SU-DHL-6 (cell line): ENCODE data around the gene SPOCD1.

Source experiments
- CTCF ChIP-seq: fragments of 200-600 bp; sonication (generic); IDR thresholded peaks from one replicate; pipeline ENCODE4 v1.5.1; 2017; ENCODE audit warnings: antibody characterized with exemption, mild to moderate bottlenecking, low read length, moderate library complexity; ENCODE audit not compliant: insufficient read depth, poor library complexity, severe bottlenecking
- EZH2phosphoT487 ChIP-seq: fragments of 200-600 bp; sonication (generic), shearing (Covaris generic); conservative IDR thresholded peaks from 2 replicates; pipeline ENCODE4 v1.6.1; 2018; ENCODE audit warnings: mild to moderate bottlenecking, antibody characterized with exemption, low read length, moderate library complexity, mixed read lengths

DNA sequence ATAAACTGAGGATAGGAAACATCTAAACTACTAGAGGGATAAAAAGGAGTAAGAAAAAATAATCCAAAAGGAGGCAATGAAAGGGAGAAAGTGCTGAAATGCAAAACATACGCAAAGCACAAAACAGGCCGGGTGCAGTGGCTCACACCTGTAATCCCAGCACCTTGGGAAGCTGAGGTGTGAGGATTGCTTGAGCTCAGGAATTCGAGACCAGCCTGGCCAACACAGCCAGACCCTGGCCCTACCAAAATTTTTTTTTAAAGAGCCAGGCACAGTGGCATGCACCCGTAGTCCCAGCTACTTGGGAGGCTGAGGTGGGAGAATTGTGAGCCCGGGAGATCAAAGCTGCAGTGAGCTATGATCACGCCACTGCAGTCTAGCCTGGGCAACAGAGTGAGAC, 10.5 kb downstream of the SPOCD1 start:
- TF ChIP-seq CTCF (no peak), EZH2phosphoT487 (no peak)
